HCT116 (cell line): Measurements from ENCODE around the gene FLVCR2.

Experiments
- FOSL1 ChIP-seq: IDR thresholded peaks from 2 replicates; pipeline ENCODE4 v1.6.1; 2012; ENCODE audit warnings: low read depth
- POLR2A ChIP-seq: IDR thresholded peaks from 2 replicates; pipeline ENCODE4 v1.7.0; 2011; ENCODE audit warnings: borderline replicate concordance; ENCODE audit not compliant: insufficient read depth, insufficient read length; ENCODE audit errors: extremely low read depth
- POLR2AphosphoS5 ChIP-seq: IDR thresholded peaks from 2 replicates; pipeline ENCODE4 v1.6.1; 2011; ENCODE audit warnings: mild to moderate bottlenecking, low read depth, low read length, moderate library complexity
- RAD21 ChIP-seq: IDR thresholded peaks from 2 replicates; pipeline ENCODE4 v1.6.1; 2012; ENCODE audit warnings: low read depth, mild to moderate bottlenecking
- TCF7L2 ChIP-seq: IDR thresholded peaks from 2 replicates; pipeline ENCODE4 v1.7.0; 2011; ENCODE audit warnings: borderline replicate concordance, inconsistent platforms; ENCODE audit not compliant: insufficient read depth, insufficient read length; ENCODE audit errors: extremely low read depth
- YY1 ChIP-seq: IDR thresholded peaks from 2 replicates; pipeline ENCODE4 v1.6.1; 2011; ENCODE audit warnings: low read length, low read depth, moderate library complexity, mild to moderate bottlenecking; ENCODE audit not compliant: insufficient replicate concordance; ENCODE audit errors: extremely low read depth
- ZNF274 ChIP-seq: fragments of 200-500 bp; sonication (Bioruptor generic); IDR thresholded peaks from 2 replicates; pipeline ENCODE4 v1.6.1; 2014; ENCODE audit warnings: mild to moderate bottlenecking, low read depth, low read length, inconsistent platforms
- TF ChIP-seq, protein P1 (sequence below), 3 experiments: fragments of 200-600 bp in 1 of 3; sonication (generic) in 1 of 3; IDR thresholded peaks in 2 of 3; conservative IDR thresholded peaks in 1 of 3; 2 replicates each; pipeline ENCODE4 v1.5.1; 2012 to 2017; ENCODE audit warnings: low read depth in 2 of 3, low read length in 2 of 3, antibody characterized with exemption in 1 of 3, borderline replicate concordance in 1 of 3, control low read depth in 1 of 3, mild to moderate bottlenecking in 1 of 3, mixed read lengths in 1 of 3, mixed run types in 1 of 3, moderate library complexity in 1 of 3; ENCODE audit not compliant: insufficient read depth in 1 of 3
- TF ChIP-seq, protein P2 (sequence below): IDR thresholded peaks from 2 replicates; pipeline ENCODE4 v1.6.1; 2012; ENCODE audit warnings: low read depth
- TF ChIP-seq, protein P3 (sequence below): IDR thresholded peaks from 2 replicates; pipeline ENCODE4 v1.6.1; 2012

DNA sequence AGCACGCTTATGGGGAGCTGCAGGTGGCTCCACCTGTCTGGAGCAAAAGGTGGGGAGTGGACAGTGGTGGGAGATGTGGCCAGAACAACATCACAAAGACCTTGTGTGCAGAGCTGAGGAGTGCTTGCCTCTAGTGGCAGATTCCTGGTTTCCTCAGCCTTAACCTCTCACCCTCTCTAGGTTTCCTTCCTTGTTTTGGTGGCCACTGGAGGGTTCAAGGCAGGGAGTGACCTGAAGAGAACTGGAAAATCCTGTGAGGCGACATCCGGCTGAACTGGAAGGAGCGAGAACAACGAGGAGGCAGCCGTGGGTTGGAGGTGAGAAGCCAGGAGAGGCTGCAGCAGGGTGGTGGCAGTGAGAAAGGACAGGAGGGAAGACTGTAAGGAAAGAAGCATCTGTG is 6.3 kb upstream of the FLVCR2 start:
- TF ChIP-seq, protein P1, sequence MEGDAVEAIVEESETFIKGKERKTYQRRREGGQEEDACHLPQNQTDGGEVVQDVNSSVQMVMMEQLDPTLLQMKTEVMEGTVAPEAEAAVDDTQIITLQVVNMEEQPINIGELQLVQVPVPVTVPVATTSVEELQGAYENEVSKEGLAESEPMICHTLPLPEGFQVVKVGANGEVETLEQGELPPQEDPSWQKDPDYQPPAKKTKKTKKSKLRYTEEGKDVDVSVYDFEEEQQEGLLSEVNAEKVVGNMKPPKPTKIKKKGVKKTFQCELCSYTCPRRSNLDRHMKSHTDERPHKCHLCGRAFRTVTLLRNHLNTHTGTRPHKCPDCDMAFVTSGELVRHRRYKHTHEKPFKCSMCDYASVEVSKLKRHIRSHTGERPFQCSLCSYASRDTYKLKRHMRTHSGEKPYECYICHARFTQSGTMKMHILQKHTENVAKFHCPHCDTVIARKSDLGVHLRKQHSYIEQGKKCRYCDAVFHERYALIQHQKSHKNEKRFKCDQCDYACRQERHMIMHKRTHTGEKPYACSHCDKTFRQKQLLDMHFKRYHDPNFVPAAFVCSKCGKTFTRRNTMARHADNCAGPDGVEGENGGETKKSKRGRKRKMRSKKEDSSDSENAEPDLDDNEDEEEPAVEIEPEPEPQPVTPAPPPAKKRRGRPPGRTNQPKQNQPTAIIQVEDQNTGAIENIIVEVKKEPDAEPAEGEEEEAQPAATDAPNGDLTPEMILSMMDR (IDR thresholded peaks at IDR 0.05 in 2 of 3, conservative IDR thresholded peaks at IDR 0.05 in 1 of 3; ENCODE audit: borderline replicate concordance in 1 of 3, insufficient read depth in 1 of 3, low read depth in 2 of 3, low read length in 2 of 3): no peak
- no peak for TF ChIP-seq POLR2AphosphoS5
- no peak for TF ChIP-seq RAD21
- TF ChIP-seq ZNF274: no peak
- TF ChIP-seq, protein P2, sequence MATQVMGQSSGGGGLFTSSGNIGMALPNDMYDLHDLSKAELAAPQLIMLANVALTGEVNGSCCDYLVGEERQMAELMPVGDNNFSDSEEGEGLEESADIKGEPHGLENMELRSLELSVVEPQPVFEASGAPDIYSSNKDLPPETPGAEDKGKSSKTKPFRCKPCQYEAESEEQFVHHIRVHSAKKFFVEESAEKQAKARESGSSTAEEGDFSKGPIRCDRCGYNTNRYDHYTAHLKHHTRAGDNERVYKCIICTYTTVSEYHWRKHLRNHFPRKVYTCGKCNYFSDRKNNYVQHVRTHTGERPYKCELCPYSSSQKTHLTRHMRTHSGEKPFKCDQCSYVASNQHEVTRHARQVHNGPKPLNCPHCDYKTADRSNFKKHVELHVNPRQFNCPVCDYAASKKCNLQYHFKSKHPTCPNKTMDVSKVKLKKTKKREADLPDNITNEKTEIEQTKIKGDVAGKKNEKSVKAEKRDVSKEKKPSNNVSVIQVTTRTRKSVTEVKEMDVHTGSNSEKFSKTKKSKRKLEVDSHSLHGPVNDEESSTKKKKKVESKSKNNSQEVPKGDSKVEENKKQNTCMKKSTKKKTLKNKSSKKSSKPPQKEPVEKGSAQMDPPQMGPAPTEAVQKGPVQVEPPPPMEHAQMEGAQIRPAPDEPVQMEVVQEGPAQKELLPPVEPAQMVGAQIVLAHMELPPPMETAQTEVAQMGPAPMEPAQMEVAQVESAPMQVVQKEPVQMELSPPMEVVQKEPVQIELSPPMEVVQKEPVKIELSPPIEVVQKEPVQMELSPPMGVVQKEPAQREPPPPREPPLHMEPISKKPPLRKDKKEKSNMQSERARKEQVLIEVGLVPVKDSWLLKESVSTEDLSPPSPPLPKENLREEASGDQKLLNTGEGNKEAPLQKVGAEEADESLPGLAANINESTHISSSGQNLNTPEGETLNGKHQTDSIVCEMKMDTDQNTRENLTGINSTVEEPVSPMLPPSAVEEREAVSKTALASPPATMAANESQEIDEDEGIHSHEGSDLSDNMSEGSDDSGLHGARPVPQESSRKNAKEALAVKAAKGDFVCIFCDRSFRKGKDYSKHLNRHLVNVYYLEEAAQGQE: no peak
- no peak for TF ChIP-seq POLR2A
- TF ChIP-seq FOSL1: no peak
- no peak for TF ChIP-seq YY1
- TF ChIP-seq TCF7L2: no peak
- TF ChIP-seq, protein P3, sequence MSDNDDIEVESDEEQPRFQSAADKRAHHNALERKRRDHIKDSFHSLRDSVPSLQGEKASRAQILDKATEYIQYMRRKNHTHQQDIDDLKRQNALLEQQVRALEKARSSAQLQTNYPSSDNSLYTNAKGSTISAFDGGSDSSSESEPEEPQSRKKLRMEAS: no peak
